Measurements from ENCODE around the gene TNFAIP8.

DNA sequence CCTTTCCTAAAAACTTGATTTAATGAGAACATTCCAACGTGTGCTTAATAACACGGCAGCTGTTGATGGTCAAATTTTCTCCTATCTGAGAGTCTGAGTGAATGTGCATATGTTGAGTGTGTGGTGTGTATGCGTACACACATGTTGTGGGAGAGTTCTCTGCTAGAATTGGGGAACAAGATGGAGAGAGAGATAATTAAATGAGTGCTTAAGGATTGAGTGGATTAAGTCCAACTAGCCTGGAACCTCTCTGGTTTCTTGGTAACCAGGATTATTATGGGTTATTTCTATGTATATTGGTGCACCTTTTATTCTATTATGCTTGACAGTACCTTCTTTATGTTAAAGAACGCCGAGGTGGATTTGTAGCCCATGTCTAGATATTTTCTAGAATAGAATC is 36.4 kb upstream of the TNFAIP8 start:
- TF ChIP-seq CTCF (IDR thresholded peaks at IDR 0.05), result no peak
- no peak for TF ChIP-seq EP300 (IDR thresholded peaks at IDR 0.05)

Measured in ovary (tissue), 3 donors.